Lung (tissue), 12 donors: ENCODE measurements around the gene ACVR1B. TPM values are rescaled to one million over a fixed set of nuclear protein-coding genes. Genes with fewer than 3 reads are reported as not detected.

Source experiments
- ATAC-seq: fragments of 200-7000 bp; cut with Tn5 transposase; one replicate; pipeline ENCODE4 v1.9.1; 2020; ENCODE audit warnings: moderate number of reproducible peaks; ENCODE audit not compliant: insufficient read depth, low FRiP score
- DNase-seq, 3 donors: peaks; one replicate each; pipeline ENCODE4 v3.0.0-alpha.2; 2013 to 2017
- H3K27ac ChIP-seq, 2 donors: one replicate each; pipeline ENCODE4 v1.5.1; 2013; ENCODE audit warnings: mild to moderate bottlenecking in 2 of 2, moderate library complexity in 2 of 2, control low read depth in 1 of 2, inconsistent platforms in 1 of 2, low read depth in 1 of 2, low read length in 1 of 2
- H3K27me3 ChIP-seq, 3 donors: one replicate each; pipeline ENCODE4 v1.5.1; 2013; ENCODE audit warnings: low read length in 2 of 3; ENCODE audit not compliant: control insufficient read depth in 3 of 3, insufficient read depth in 3 of 3
- H3K36me3 ChIP-seq, 4 donors: one replicate each; pipeline ENCODE4 v1.5.1; 2013; ENCODE audit warnings: low read length in 4 of 4, mild to moderate bottlenecking in 1 of 4, moderate library complexity in 1 of 4; ENCODE audit not compliant: control insufficient read depth in 4 of 4, insufficient read depth in 4 of 4
- H3K4me1 ChIP-seq, 5 donors: one replicate each; pipeline ENCODE4 v1.5.1; 2013; ENCODE audit warnings: low read length in 5 of 5, mild to moderate bottlenecking in 2 of 5, moderate library complexity in 1 of 5; ENCODE audit not compliant: control insufficient read depth in 5 of 5, insufficient read depth in 5 of 5
- H3K4me3 ChIP-seq: one replicate; pipeline ENCODE4 v1.5.1; 2013; ENCODE audit warnings: mild to moderate bottlenecking, control low read depth, moderate library complexity
- H3K9ac ChIP-seq, 2 donors: one replicate each; pipeline ENCODE4 v1.5.1; 2013; ENCODE audit warnings: low read length in 2 of 2, control low read depth in 1 of 2; ENCODE audit not compliant: insufficient read depth in 1 of 2
- H3K9me3 ChIP-seq, 4 donors: one replicate each; pipeline ENCODE4 v1.5.1; 2013; ENCODE audit warnings: low read length in 3 of 4, mild to moderate bottlenecking in 1 of 4, moderate library complexity in 1 of 4; ENCODE audit not compliant: control insufficient read depth in 4 of 4, insufficient read depth in 3 of 4
- CTCF ChIP-seq: IDR thresholded peaks from 2 replicates; pipeline ENCODE4 v1.5.1; 2012; ENCODE audit warnings: mild to moderate bottlenecking; ENCODE audit errors: control extremely low read depth, extremely low read depth
- WGBS, 2 donors: extraction: QIAGEN DNeasy Blood & Tissue Kit; methylation state at CpG; one replicate each; pipeline ENCODE4 v1.1.7; 2013; 5-methylcytosine and 5-hydroxymethylcytosine counted together
- polyA plus RNA-seq, 2 donors: library from polyadenylated mRNA; stranded (reverse); fragments of 200-250 nt; gene quantifications; one replicate each; pipeline ENCODE4 v1.2.1, GENCODE V29; 2013
- total RNA-seq, 2 donors: library from RNA; depleted of rRNA in 1 of 2; stranded (reverse); fragments of >200 nt in 1 of 2; gene quantifications; one replicate each; pipeline ENCODE4 v1.2.1, GENCODE V29; 2014 to 2021
- donor health status: control.
- donor health status: control.
- donor health status: Bipolar disorder and iron deficiency.
- donor health status: healthy.
- donor health status: DM: yes; HTN: yes; CAD: no.

Gene ACVR1B
- total and polyA plus RNA-seq, 4 donors = 14.0 to 41.7 (median 21.0) TPM

GRCh38 chr12:52033446-52034140 lies 82.1 kb downstream of the ACVR1B start:
- Histone ChIP-seq H3K9me3 (no peaks in the 10 kb centered on the region), H3K27ac (peak overlapping the region; percentile 88 to 90), H3K9ac (peak overlapping the region in 1 of 2 donors; percentile 83), H3K27me3 (no peaks in the 10 kb centered on the region), H3K36me3 (no peaks in the 10 kb centered on the region), H3K4me1 (peaks cover 5 to 31% (median 10%) of the 10 kb centered on the region in 5 donors), H3K4me3 (no peak overlapping the region)
- 47 to 57% methylated on average over 13 of the region's 13 CpGs for WGBS, 2 donors
- no peak for TF ChIP-seq CTCF
- DNase-seq (no peak), ATAC-seq (no peak)

DNA sequence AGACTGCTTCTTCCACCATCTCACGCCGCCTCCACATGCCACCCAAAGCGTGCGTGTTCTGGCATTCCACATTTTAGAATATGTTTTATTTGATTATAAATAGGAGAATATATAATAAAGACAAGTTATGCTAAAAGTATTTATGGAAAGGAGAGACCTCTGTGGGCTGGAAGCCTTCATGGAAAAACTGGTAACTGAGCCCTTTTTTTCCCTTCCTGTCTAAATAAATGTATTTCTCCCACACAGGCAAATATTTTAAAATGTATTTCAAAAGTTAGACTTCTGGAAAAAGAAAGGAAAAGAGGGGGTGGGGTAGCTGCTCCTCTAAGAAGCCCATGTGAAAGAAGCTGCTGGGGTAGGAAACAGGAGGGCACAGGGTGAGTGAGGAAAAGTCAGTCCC lies 83.7 kb downstream of the ACVR1B start:
- Histone ChIP-seq H3K36me3 (no peaks in the 10 kb centered on the region), H3K4me1 (peaks cover 5 to 31% (median 10%) of the 10 kb centered on the region in 5 donors), H3K9me3 (no peaks in the 10 kb centered on the region), H3K27me3 (no peaks in the 10 kb centered on the region), H3K27ac (no peak overlapping the region), H3K4me3 (no peak overlapping the region), H3K9ac (no peak overlapping the region)
- WGBS, 2 donors = 97% methylated on average over 4 of the region's 4 CpGs
- no peak for ATAC-seq
- TF ChIP-seq CTCF = no peak
- no peak for DNase-seq

DNA sequence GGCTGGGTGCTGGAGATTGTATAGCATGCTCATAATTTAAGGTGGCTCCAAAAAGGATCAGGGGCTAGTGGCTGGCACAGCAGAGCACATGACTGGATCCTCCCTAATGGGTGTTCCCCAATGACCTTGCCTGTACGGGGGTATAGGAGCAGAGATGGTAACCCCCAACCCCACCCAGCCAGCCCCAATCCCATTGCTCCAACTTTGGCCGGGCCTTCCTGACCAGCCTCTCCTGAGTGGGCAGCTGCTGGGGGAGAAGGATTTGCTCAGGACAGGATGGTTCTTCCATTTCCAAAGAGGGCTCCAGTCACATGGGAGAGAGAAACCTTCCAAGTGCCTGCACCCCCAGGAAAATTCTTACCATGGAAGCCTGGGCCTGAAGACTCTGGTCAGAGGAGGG lies 84.4 kb downstream of the ACVR1B start:
- no peaks in the 10 kb centered on the region for H3K27me3 ChIP-seq
- H3K36me3 ChIP-seq = no peaks in the 10 kb centered on the region
- 88 to 92% methylated on average over 2 of the region's 2 CpGs for WGBS, 2 donors
- ATAC-seq = no peak
- H3K4me3 ChIP-seq = no peak overlapping the region
- TF ChIP-seq CTCF = no peak
- peak overlapping the region in 1 of 2 donors; percentile 82 for H3K27ac ChIP-seq
- H3K4me1 ChIP-seq = peaks cover 5 to 31% (median 10%) of the 10 kb centered on the region in 5 donors
- H3K9me3 ChIP-seq = no peaks in the 10 kb centered on the region
- DNase-seq = no peak
- H3K9ac ChIP-seq = no peak overlapping the region
